GM18519 (cell line): ENCODE measurements around the gene MBOAT1.

Experiments used
- ATAC-seq: cut with Tn5 transposase; IDR thresholded peaks from one replicate; pipeline ENCODE4 v1.9.1; 2021; ENCODE audit warnings: mild to moderate bottlenecking, moderate library complexity; ENCODE audit not compliant: unreplicated experiment, low FRiP score

The MBOAT1 gene

GRCh38 chr6:20234136-20234535 lies 21.9 kb upstream of the MBOAT1 start:
- ATAC-seq: no peak

GRCh38 chr6:20233007-20233730 lies 20.9 kb upstream of the MBOAT1 start:
- no peak for ATAC-seq

GRCh38 chr6:20232188-20232587 lies 19.9 kb upstream of the MBOAT1 start:
- no peak for ATAC-seq

GRCh38 chr6:20230401-20231119 lies 18.3 kb upstream of the MBOAT1 start:
- ATAC-seq: no peak

GRCh38 chr6:20229881-20230280 lies 17.6 kb upstream of the MBOAT1 start:
- no peak for ATAC-seq

GRCh38 chr6:20227350-20227749 lies 15.1 kb upstream of the MBOAT1 start:
- ATAC-seq: no peak

GRCh38 chr6:20223141-20223540 lies 10.9 kb upstream of the MBOAT1 start:
- no peak for ATAC-seq

- no peak for ATAC-seq
Observed at GRCh38 chr6:20221421-20221820, 9.2 kb upstream of the MBOAT1 start.

GRCh38 chr6:20220359-20220758 lies 8.1 kb upstream of the MBOAT1 start:
- ATAC-seq: no peak

GRCh38 chr6:20217891-20218290 lies 5.6 kb upstream of the MBOAT1 start:
- no peak for ATAC-seq

GRCh38 chr6:20217324-20217855 lies 5.1 kb upstream of the MBOAT1 start:
- no peak for ATAC-seq

- ATAC-seq: no peak
Observed at GRCh38 chr6:20215310-20215709, 3.0 kb upstream of the MBOAT1 start.

GRCh38 chr6:20213271-20213798 lies 1.1 kb upstream of the MBOAT1 start:
- ATAC-seq: no peak

- ATAC-seq: no peak
Observed at GRCh38 chr6:20211941-20212391, 303 bp downstream of the MBOAT1 start.

- ATAC-seq: no peak
Observed at GRCh38 chr6:20211037-20211940, 980 bp downstream of the MBOAT1 start.

GRCh38 chr6:20210158-20210557 lies 2.1 kb downstream of the MBOAT1 start:
- ATAC-seq: no peak

- ATAC-seq: no peak
Observed at GRCh38 chr6:20208687-20209378, 3.4 kb downstream of the MBOAT1 start.

GRCh38 chr6:20207088-20207418 lies 5.2 kb downstream of the MBOAT1 start:
- ATAC-seq: no peak

GRCh38 chr6:20205722-20206161 lies 6.5 kb downstream of the MBOAT1 start:
- ATAC-seq: no peak

GRCh38 chr6:20204512-20204894 lies 7.8 kb downstream of the MBOAT1 start:
- ATAC-seq: no peak
